IMR-90 (cell line): ENCODE results near the gene CLEC9A. TPM values are rescaled to one million over a fixed set of nuclear protein-coding genes. Genes with fewer than 3 reads are reported as not detected.

Experiments
- ATAC-seq: fragments of 200-7000 bp; cut with Tn5 transposase; 2 replicates; pipeline ENCODE4 v1.9.1; 2020; ENCODE audit warnings: low read depth, mild to moderate bottlenecking, moderate library complexity
- BruUV-seq: library from RNA; stranded (reverse); fragments of 400-500 nt; replicated peaks from 2 replicates; lab custom pipeline; 2021; lab: Mats Ljungman, UMichigan
- CTCF ChIA-PET: fragments of 300-600 bp; formaldehyde crosslinking; extraction: SDS; loops from one replicate; lab custom pipeline; 2021; ENCODE audit warnings: antibody characterized with exemption; lab: Yijun Ruan, JAX
- POLR2A ChIA-PET: fragments of 300-600 bp; sonication (Branson Sonifier 250); formaldehyde crosslinking; loops from one replicate; lab custom pipeline; 2022; ENCODE audit warnings: antibody characterized with exemption; ENCODE audit not compliant: unreplicated experiment; lab: Charles Lee
- DNase-seq: peaks from one replicate; pipeline ENCODE4 v3.0.0; 2013
- H2AFZ ChIP-seq: replicated peaks from 2 replicates; pipeline ENCODE3; 2013; ENCODE audit warnings: low read length, mild to moderate bottlenecking; ENCODE audit not compliant: poor library complexity
- H2AK5ac ChIP-seq: 2 replicates; pipeline ENCODE4 v1.6.1; 2013; ENCODE audit warnings: low read depth, low read length, inconsistent platforms
- H2AK9ac ChIP-seq: replicated peaks from 2 replicates; pipeline ENCODE3; 2013; ENCODE audit warnings: mild to moderate bottlenecking, low read depth, low read length, moderate library complexity; ENCODE audit not compliant: poor library complexity
- H2BK120ac ChIP-seq: 2 replicates; pipeline ENCODE4 v1.6.1; 2013; ENCODE audit warnings: low read depth, low read length, inconsistent platforms
- H2BK15ac ChIP-seq: 3 replicates; pipeline ENCODE4 v1.6.1; 2013; ENCODE audit warnings: low read depth, low read length, inconsistent platforms
- H2BK20ac ChIP-seq: 2 replicates; pipeline ENCODE4 v1.6.1; 2013; ENCODE audit warnings: low read depth, mild to moderate bottlenecking, inconsistent platforms, low read length, moderate library complexity
- H2BK5ac ChIP-seq: 2 replicates; pipeline ENCODE4 v1.6.1; 2013; ENCODE audit warnings: mild to moderate bottlenecking, low read depth, low read length, inconsistent platforms; ENCODE audit not compliant: poor library complexity, severe bottlenecking
- H3K14ac ChIP-seq: replicated peaks from 2 replicates; pipeline ENCODE4 v1.6.1; 2013; ENCODE audit warnings: low read depth, low read length, inconsistent platforms
- H3K18ac ChIP-seq: 2 replicates; pipeline ENCODE4 v1.6.1; 2013; ENCODE audit warnings: low read depth, low read length, control low read depth
- H3K23ac ChIP-seq: 2 replicates; pipeline ENCODE4 v1.6.1; 2013; ENCODE audit warnings: low read depth, low read length, inconsistent platforms
- H3K27ac ChIP-seq: 2 replicates; pipeline ENCODE4 v1.5.1; 2013; ENCODE audit warnings: mild to moderate bottlenecking, control low read depth, low read length; ENCODE audit not compliant: insufficient read depth
- H3K27me3 ChIP-seq: 2 replicates; pipeline ENCODE4 v1.6.1; 2013; ENCODE audit warnings: low read length; ENCODE audit not compliant: control insufficient read depth, insufficient read depth
- H3K36me3 ChIP-seq: 2 replicates; pipeline ENCODE4 v1.6.1; 2013; ENCODE audit warnings: low read length, mixed read lengths; ENCODE audit not compliant: control insufficient read depth, insufficient read depth
- H3K4ac ChIP-seq: 2 replicates; pipeline ENCODE4 v1.6.1; 2013; ENCODE audit warnings: low read depth, low read length, inconsistent platforms
- H3K4me1 ChIP-seq: 2 replicates; pipeline ENCODE4 v1.6.1; 2013; ENCODE audit warnings: low read length, mixed read lengths; ENCODE audit not compliant: control insufficient read depth, insufficient read depth
- H3K4me2 ChIP-seq: 2 replicates; pipeline ENCODE4 v1.6.1; 2013; ENCODE audit warnings: low read depth, mild to moderate bottlenecking, control low read depth, low read length, moderate library complexity
- H3K4me3 ChIP-seq: 2 replicates; pipeline ENCODE4 v1.5.1; 2013; ENCODE audit warnings: low read depth, mild to moderate bottlenecking, control low read depth, low read length, moderate library complexity; ENCODE audit not compliant: insufficient read depth
- H3K56ac ChIP-seq: 2 replicates; pipeline ENCODE4 v1.6.1; 2013; ENCODE audit warnings: low read length, inconsistent platforms; ENCODE audit not compliant: insufficient read depth; ENCODE audit errors: extremely low read depth
- H3K79me1 ChIP-seq, 2 experiments: 2 replicates each; pipeline ENCODE4 v1.6.1; 2013; ENCODE audit warnings: low read length in 2 of 2, inconsistent platforms in 1 of 2, low read depth in 1 of 2
- H3K9ac ChIP-seq: 2 replicates; pipeline ENCODE4 v1.6.1; 2013; ENCODE audit warnings: low read depth, low read length, control low read depth
- H3K9me1 ChIP-seq: 2 replicates; pipeline ENCODE4 v1.6.1; 2013; ENCODE audit warnings: low read length, inconsistent platforms; ENCODE audit not compliant: insufficient read depth
- H3K9me3 ChIP-seq: 2 replicates; pipeline ENCODE4 v1.6.1; 2013; ENCODE audit warnings: low read length; ENCODE audit not compliant: control insufficient read depth, insufficient read depth
- H4K20me1 ChIP-seq: 2 replicates; pipeline ENCODE4 v1.6.1; 2013; ENCODE audit warnings: low read length, inconsistent platforms; ENCODE audit not compliant: insufficient read depth
- H4K5ac ChIP-seq: 2 replicates; pipeline ENCODE4 v1.6.1; 2013; ENCODE audit warnings: mild to moderate bottlenecking, low read depth, low read length, control low read depth
- H4K8ac ChIP-seq, 2 experiments: 2 replicates each; pipeline ENCODE4 v1.6.1; 2013; ENCODE audit warnings: low read depth in 2 of 2, low read length in 2 of 2, control low read depth in 1 of 2, inconsistent platforms in 1 of 2
- H4K91ac ChIP-seq: 2 replicates; pipeline ENCODE4 v1.6.1; 2013; ENCODE audit warnings: low read depth, low read length, inconsistent platforms; ENCODE audit not compliant: insufficient read depth
- BHLHE40 ChIP-seq: fragments of 150-350 bp; IDR thresholded peaks from 2 replicates; pipeline ENCODE4 v1.6.1; 2016; ENCODE audit warnings: mild to moderate bottlenecking, low read depth, low read length
- CEBPB ChIP-seq: IDR thresholded peaks from 2 replicates; pipeline ENCODE4 v1.6.1; 2012; ENCODE audit warnings: low read depth, low read length, improper control_type of control experiment
- CHD1 ChIP-seq: IDR thresholded peaks from 2 replicates; pipeline ENCODE4 v1.6.1; 2012; ENCODE audit warnings: low read depth, low read length, improper control_type of control experiment
- CTCF ChIP-seq: conservative IDR thresholded peaks from 2 replicates; pipeline ENCODE4 v1.5.1; 2012; ENCODE audit warnings: mild to moderate bottlenecking, low read depth, low read length, improper control_type of control experiment
- ELK1 ChIP-seq: fragments of 150-350 bp; IDR thresholded peaks from 2 replicates; pipeline ENCODE4 v1.6.1; 2016; ENCODE audit warnings: low read depth, mild to moderate bottlenecking, low read length, moderate library complexity, borderline replicate concordance
- FOS ChIP-seq: fragments of 150-350 bp; IDR thresholded peaks from 2 replicates; pipeline ENCODE4 v1.6.1; 2016; ENCODE audit warnings: low read depth, low read length
- MAFK ChIP-seq: IDR thresholded peaks from 2 replicates; pipeline ENCODE4 v1.6.1; 2012; ENCODE audit warnings: low read depth, low read length, improper control_type of control experiment
- MAZ ChIP-seq: IDR thresholded peaks from 2 replicates; pipeline ENCODE4 v1.6.1; 2012; ENCODE audit warnings: low read depth, mild to moderate bottlenecking, low read length, improper control_type of control experiment, moderate library complexity, borderline replicate concordance
- MXI1 ChIP-seq: IDR thresholded peaks from 2 replicates; pipeline ENCODE4 v1.6.1; 2012; ENCODE audit warnings: low read depth, mild to moderate bottlenecking, low read length, moderate library complexity, borderline replicate concordance
- NFE2L2 ChIP-seq: fragments of 150-350 bp; IDR thresholded peaks from 2 replicates; pipeline ENCODE4 v1.6.1; 2016; ENCODE audit warnings: low read depth, mild to moderate bottlenecking, low read length
- POLR2A ChIP-seq: IDR thresholded peaks from 2 replicates; pipeline ENCODE4 v1.6.1; 2012; ENCODE audit warnings: mild to moderate bottlenecking, low read depth, low read length
- RAD21 ChIP-seq: IDR thresholded peaks from 2 replicates; pipeline ENCODE4 v1.6.1; 2012; ENCODE audit warnings: low read length, improper control_type of control experiment
- RCOR1 ChIP-seq: IDR thresholded peaks from 2 replicates; pipeline ENCODE4 v1.6.1; 2012; ENCODE audit warnings: mild to moderate bottlenecking, low read length, improper control_type of control experiment; ENCODE audit not compliant: insufficient replicate concordance
- RFX5 ChIP-seq: IDR thresholded peaks from 2 replicates; pipeline ENCODE4 v1.8.0; 2012; ENCODE audit warnings: low read depth, mild to moderate bottlenecking, low read length, moderate library complexity
- SMC3 ChIP-seq: fragments of 150-350 bp; IDR thresholded peaks from 2 replicates; pipeline ENCODE4 v1.6.1; 2016; ENCODE audit warnings: low read depth, mild to moderate bottlenecking, antibody characterized with exemption, low read length, moderate library complexity
- USF2 ChIP-seq: fragments of 150-350 bp; IDR thresholded peaks from 2 replicates; pipeline ENCODE4 v1.6.1; 2017; ENCODE audit warnings: mild to moderate bottlenecking, antibody characterized with exemption, low read length, low read depth
- WGBS, 2 experiments: methylation state at CpG; one replicate each; pipeline versions ENCODE4 v1.1.5 to v1.1.7; 2013; ENCODE audit warnings: missing lambda C conversion rate in 2 of 2; ENCODE audit not compliant: insufficient read length in 1 of 2; ENCODE audit errors: extremely low coverage in 2 of 2; 5-methylcytosine and 5-hydroxymethylcytosine counted together
- dilution Hi-C: fragments of 300-500 bp; cut with HindIII; formaldehyde crosslinking; loops from one replicate; pipeline ENCODE4 v1.14.3; 2018; ENCODE audit warnings: low sequenced_read_pairs; ENCODE audit not compliant: unreplicated experiment
- in situ Hi-C: fragments of 300-500 bp; cut with MboI; formaldehyde crosslinking; loops from 3 replicates; pipeline ENCODE4 v1.14.3; 2019; ENCODE audit warnings: low sequenced_read_pairs, inconsistent platforms, mixed read lengths
- intact Hi-C: fragments of 100-400 bp; cut with micrococcal nuclease; formaldehyde crosslinking; loops from 2 replicates; pipeline ENCODE4 v1.10.0; 2022
- polyA plus RNA-seq, 3 experiments: library from polyadenylated mRNA; depleted of rRNA; stranded (reverse); fragments of >200 nt; gene quantifications; 2 replicates each; pipeline ENCODE4 v1.2.3, GENCODE V29; 2012; ENCODE audit warnings: low replicate concordance in 1 of 3
- total RNA-seq: library from RNA; depleted of rRNA; stranded (reverse); fragments of >200 nt; gene quantifications from 2 replicates; pipeline ENCODE4 v1.2.3, GENCODE V29; 2012

The CLEC9A gene
- total and polyA plus RNA-seq, 2 of the 4 experiments (the other 2 are of a cell fraction) = not detected

- TF ChIP-seq FOS (no peak), BHLHE40 (no peak), RCOR1 (no peak), MXI1 (no peak), CHD1 (no peak), USF2 (no peak), CTCF (no peak), RFX5 (no peak), CEBPB (no peak), POLR2A (no peak), NFE2L2 (no peak), MAFK (no peak), ELK1 (no peak), MAZ (no peak), SMC3 (no peak), RAD21 (no peak)
- Histone ChIP-seq H2AK9ac (no peak overlapping the region), H4K5ac (no peak overlapping the region), H3K9ac (no peak overlapping the region), H3K4me3 (no peak overlapping the region), H2AK5ac (no peak overlapping the region), H3K9me1 (no peaks in the 10 kb centered on the region), H2AFZ (no peak overlapping the region), H2BK15ac (no peak overlapping the region), H3K27me3 (no peaks in the 10 kb centered on the region), H3K79me1 (no peaks in the 10 kb centered on the region), H3K56ac (no peak overlapping the region), H2BK5ac (no peak overlapping the region), H3K36me3 (no peaks in the 10 kb centered on the region), H3K14ac (no peak overlapping the region), H3K18ac (no peak overlapping the region), H3K4me2 (no peak overlapping the region), H4K8ac (no peak overlapping the region), H4K91ac (no peak overlapping the region), H3K27ac (no peak overlapping the region), H4K20me1 (no peaks in the 10 kb centered on the region), H3K4ac (no peak overlapping the region), H3K23ac (no peak overlapping the region), H3K4me1 (no peaks in the 10 kb centered on the region), H2BK20ac (no peak overlapping the region), H2BK120ac (no peak overlapping the region), H3K9me3 (peaks cover 3% of the 10 kb centered on the region)
- POLR2A ChIA-PET = no interaction called here
- WGBS, 2 experiments = 96% methylated on average over 8 of the region's 15 CpGs; no CpG with 5 or more reads in 1 of the 2 experiments
- intact Hi-C loops = no loop called here
- ATAC-seq = no peak
- in situ Hi-C loops = no loop called here
- CTCF ChIA-PET = no interaction called here
- no TSS peak for BruUV-seq
- dilution Hi-C loops = no loop called here
- no peak for DNase-seq
Measured at GRCh38 chr12:10115311-10115710, 84.8 kb downstream of the CLEC9A start.
